Measurements from ENCODE around the gene LRRC28. TPM values are rescaled to one million over a fixed set of nuclear protein-coding genes. Genes with fewer than 3 reads are reported as not detected.

Gene LRRC28
- total and polyA plus RNA-seq, 2 donors (not counting 1 experiment from before 2014, with no cell fraction given) = 20.1 to 23.8 TPM

DNA sequence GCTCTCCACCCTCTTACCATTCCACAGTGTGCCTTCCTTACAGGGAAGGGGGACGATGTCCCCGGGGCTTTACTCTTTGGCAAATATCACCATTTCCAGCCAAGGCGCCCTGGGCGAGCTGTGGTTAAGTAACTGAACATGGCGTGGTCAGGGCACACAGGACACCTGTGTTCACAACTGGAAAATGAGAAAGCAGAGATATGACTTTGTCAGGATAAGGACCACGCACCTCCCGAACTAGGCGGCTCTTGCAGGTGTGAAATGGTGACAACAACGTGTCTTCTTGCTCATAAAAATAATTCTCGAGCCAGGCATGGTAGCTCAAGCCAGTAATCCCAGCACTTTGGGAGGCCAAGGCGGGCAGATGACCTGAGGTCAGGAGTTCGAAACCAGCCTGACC, 154.8 kb downstream of the LRRC28 start:
- TF ChIP-seq EZH2 (IDR thresholded peaks at IDR 0.05; ENCODE audit: low read length, missing control alignments) = no peak
- TF ChIP-seq, protein P1, sequence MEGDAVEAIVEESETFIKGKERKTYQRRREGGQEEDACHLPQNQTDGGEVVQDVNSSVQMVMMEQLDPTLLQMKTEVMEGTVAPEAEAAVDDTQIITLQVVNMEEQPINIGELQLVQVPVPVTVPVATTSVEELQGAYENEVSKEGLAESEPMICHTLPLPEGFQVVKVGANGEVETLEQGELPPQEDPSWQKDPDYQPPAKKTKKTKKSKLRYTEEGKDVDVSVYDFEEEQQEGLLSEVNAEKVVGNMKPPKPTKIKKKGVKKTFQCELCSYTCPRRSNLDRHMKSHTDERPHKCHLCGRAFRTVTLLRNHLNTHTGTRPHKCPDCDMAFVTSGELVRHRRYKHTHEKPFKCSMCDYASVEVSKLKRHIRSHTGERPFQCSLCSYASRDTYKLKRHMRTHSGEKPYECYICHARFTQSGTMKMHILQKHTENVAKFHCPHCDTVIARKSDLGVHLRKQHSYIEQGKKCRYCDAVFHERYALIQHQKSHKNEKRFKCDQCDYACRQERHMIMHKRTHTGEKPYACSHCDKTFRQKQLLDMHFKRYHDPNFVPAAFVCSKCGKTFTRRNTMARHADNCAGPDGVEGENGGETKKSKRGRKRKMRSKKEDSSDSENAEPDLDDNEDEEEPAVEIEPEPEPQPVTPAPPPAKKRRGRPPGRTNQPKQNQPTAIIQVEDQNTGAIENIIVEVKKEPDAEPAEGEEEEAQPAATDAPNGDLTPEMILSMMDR (conservative IDR thresholded peaks at IDR 0.05 in 1 of 2, IDR thresholded peaks at IDR 0.05 in 1 of 2; ENCODE audit: low read depth in 1 of 2, low read length in 2 of 2) = no peak
- H2AFZ ChIP-seq (ENCODE audit: low read length) = no peak overlapping the region
- H3K27me3 ChIP-seq (ENCODE audit: control insufficient read depth, insufficient read depth, low read length) = no peaks in the 10 kb centered on the region
- no peaks in the 10 kb centered on the region for H3K9me3 ChIP-seq (ENCODE audit: control insufficient read depth, insufficient read depth, low read depth, low read length)
- H4K20me1 ChIP-seq (ENCODE audit: control insufficient read depth, extremely low read depth, insufficient read depth, low read length) = no peaks in the 10 kb centered on the region
- no peaks in the 10 kb centered on the region for H3K36me3 ChIP-seq (ENCODE audit: control insufficient read depth, insufficient read depth, low read length)
- no peak for DNase-seq (ENCODE audit: low read depth in 2 of 2)
- H3K27ac ChIP-seq (ENCODE audit: insufficient read depth, low read length) = no peak overlapping the region
- peaks cover 9% of the 10 kb centered on the region for H3K4me1 ChIP-seq (ENCODE audit: control insufficient read depth, extremely low read depth, insufficient read depth, low read length)
- H3K4me3 ChIP-seq (replicated peaks in 1 of 4; ENCODE audit: control extremely low read depth in 1 of 4, insufficient read depth in 1 of 4, low read depth in 3 of 4, low read length in 4 of 4) = no peak overlapping the region
- H3K9ac ChIP-seq (ENCODE audit: insufficient read depth, low read length) = no peak overlapping the region
- no peaks in the 10 kb centered on the region for H3K79me2 ChIP-seq (ENCODE audit: control insufficient read depth, insufficient read depth, low read length)
- no peak overlapping the region for H3K4me2 ChIP-seq (ENCODE audit: extremely low read depth, insufficient read depth, low read length)

DNA sequence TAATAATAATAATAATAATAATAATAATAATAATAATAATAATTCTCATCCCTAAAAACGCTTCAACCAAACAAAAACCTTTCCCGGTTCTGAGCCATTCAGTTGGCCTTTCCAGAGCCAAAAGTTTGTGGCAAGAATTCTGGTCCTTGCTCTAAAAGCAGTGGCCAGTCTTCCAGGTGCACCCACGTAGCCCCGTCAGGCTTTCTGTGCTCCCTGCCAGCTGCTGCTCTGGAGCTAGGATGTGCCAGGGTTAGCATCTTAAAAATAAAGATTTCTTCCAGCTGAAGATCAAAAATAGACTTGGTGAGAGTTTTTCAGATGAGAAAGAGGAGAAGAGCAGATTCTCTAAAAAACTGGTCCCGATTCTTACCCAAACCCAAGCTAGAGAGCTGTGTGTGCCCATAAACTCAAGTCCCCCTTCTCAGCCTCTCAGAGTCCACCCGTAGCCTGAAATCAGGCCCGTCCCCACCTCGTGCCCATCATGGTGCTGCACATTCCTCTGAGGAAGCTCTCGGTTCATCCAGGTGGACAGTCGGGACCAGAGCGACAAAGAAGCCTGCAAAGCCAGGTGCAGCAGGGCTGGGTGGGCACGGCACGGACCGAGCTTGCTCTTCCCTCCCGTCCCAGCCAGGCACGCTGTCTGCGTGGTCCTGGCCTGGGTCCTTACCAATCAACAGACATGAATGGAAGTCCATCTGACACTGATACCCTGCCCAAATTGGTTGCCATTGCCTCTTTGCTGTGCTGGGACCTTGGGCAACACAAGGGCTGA, 155.6 kb downstream of the LRRC28 start:
- no peak overlapping the region for H2AFZ ChIP-seq (ENCODE audit: low read length)
- H3K27ac ChIP-seq (ENCODE audit: insufficient read depth, low read length) = no peak overlapping the region
- H3K9me3 ChIP-seq (ENCODE audit: control insufficient read depth, insufficient read depth, low read depth, low read length) = no peaks in the 10 kb centered on the region
- H3K36me3 ChIP-seq (ENCODE audit: control insufficient read depth, insufficient read depth, low read length) = no peaks in the 10 kb centered on the region
- H3K79me2 ChIP-seq (ENCODE audit: control insufficient read depth, insufficient read depth, low read length) = no peaks in the 10 kb centered on the region
- no peak overlapping the region for H3K4me2 ChIP-seq (ENCODE audit: extremely low read depth, insufficient read depth, low read length)
- TF ChIP-seq, protein P1 (conservative IDR thresholded peaks at IDR 0.05 in 1 of 2, IDR thresholded peaks at IDR 0.05 in 1 of 2; ENCODE audit: low read depth in 1 of 2, low read length in 2 of 2) = no peak
- no peak for TF ChIP-seq EZH2 (IDR thresholded peaks at IDR 0.05; ENCODE audit: low read length, missing control alignments)
- peaks cover 9% of the 10 kb centered on the region for H3K4me1 ChIP-seq (ENCODE audit: control insufficient read depth, extremely low read depth, insufficient read depth, low read length)
- no peaks in the 10 kb centered on the region for H4K20me1 ChIP-seq (ENCODE audit: control insufficient read depth, extremely low read depth, insufficient read depth, low read length)
- no peak for DNase-seq (ENCODE audit: low read depth in 2 of 2)
- H3K27me3 ChIP-seq (ENCODE audit: control insufficient read depth, insufficient read depth, low read length) = no peaks in the 10 kb centered on the region
- no peak overlapping the region for H3K9ac ChIP-seq (ENCODE audit: insufficient read depth, low read length)
- H3K4me3 ChIP-seq (replicated peaks in 1 of 4; ENCODE audit: control extremely low read depth in 1 of 4, insufficient read depth in 1 of 4, low read depth in 3 of 4, low read length in 4 of 4) = no peak overlapping the region

DNA sequence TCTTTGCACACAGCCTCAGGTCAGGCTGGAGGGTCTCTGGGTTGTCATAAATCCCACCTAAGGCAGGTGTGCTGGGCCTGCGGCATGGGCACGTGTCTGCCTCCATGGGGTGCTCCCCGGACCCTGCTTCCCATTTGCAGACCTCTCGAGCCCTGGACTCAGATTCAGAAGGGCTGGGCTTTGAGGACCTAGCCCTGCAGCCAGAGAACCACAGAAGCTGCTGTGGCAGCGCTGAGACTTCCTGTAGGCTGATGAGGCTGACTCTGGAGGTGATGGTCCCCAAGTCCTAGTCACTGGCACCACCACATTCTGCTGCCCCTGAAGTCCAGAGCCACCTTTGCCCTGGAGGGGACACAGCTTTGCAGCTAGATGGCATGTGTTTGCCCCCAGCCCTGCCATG, 156.4 kb downstream of the LRRC28 start:
- Histone ChIP-seq H3K27ac (ENCODE audit: insufficient read depth, low read length) (no peak overlapping the region), H4K20me1 (ENCODE audit: control insufficient read depth, extremely low read depth, insufficient read depth, low read length) (no peaks in the 10 kb centered on the region), H3K79me2 (ENCODE audit: control insufficient read depth, insufficient read depth, low read length) (no peaks in the 10 kb centered on the region), H3K9me3 (ENCODE audit: control insufficient read depth, insufficient read depth, low read depth, low read length) (no peaks in the 10 kb centered on the region), H3K4me1 (ENCODE audit: control insufficient read depth, extremely low read depth, insufficient read depth, low read length) (peaks cover 9% of the 10 kb centered on the region), H3K4me3 (replicated peaks in 1 of 4; ENCODE audit: control extremely low read depth in 1 of 4, insufficient read depth in 1 of 4, low read depth in 3 of 4, low read length in 4 of 4) (no peak overlapping the region), H3K36me3 (ENCODE audit: control insufficient read depth, insufficient read depth, low read length) (no peaks in the 10 kb centered on the region), H3K9ac (ENCODE audit: insufficient read depth, low read length) (no peak overlapping the region), H3K4me2 (ENCODE audit: extremely low read depth, insufficient read depth, low read length) (peak overlapping the region; percentile 71), H2AFZ (ENCODE audit: low read length) (no peak overlapping the region), H3K27me3 (ENCODE audit: control insufficient read depth, insufficient read depth, low read length) (no peaks in the 10 kb centered on the region)
- no peak for DNase-seq (ENCODE audit: low read depth in 2 of 2)
- TF ChIP-seq EZH2 (IDR thresholded peaks at IDR 0.05; ENCODE audit: low read length, missing control alignments) = no peak
- TF ChIP-seq, protein P1 (conservative IDR thresholded peaks at IDR 0.05 in 1 of 2, IDR thresholded peaks at IDR 0.05 in 1 of 2; ENCODE audit: low read depth in 1 of 2, low read length in 2 of 2) = no peak
